Lung (tissue), 12 donors: ENCODE data around the gene SLC24A1. TPM values are rescaled to one million over a fixed set of nuclear protein-coding genes. Genes with fewer than 3 reads are reported as not detected.

Source experiments
- ATAC-seq: fragments of 200-7000 bp; cut with Tn5 transposase; one replicate; pipeline ENCODE4 v1.9.1; 2020; ENCODE audit warnings: moderate number of reproducible peaks; ENCODE audit not compliant: insufficient read depth, low FRiP score
- DNase-seq, 3 donors: peaks; one replicate each; pipeline ENCODE4 v3.0.0-alpha.2; 2013 to 2017
- H3K27ac ChIP-seq, 2 donors: one replicate each; pipeline ENCODE4 v1.5.1; 2013; ENCODE audit warnings: mild to moderate bottlenecking in 2 of 2, moderate library complexity in 2 of 2, control low read depth in 1 of 2, inconsistent platforms in 1 of 2, low read depth in 1 of 2, low read length in 1 of 2
- H3K27me3 ChIP-seq, 3 donors: one replicate each; pipeline ENCODE4 v1.5.1; 2013; ENCODE audit warnings: low read length in 2 of 3; ENCODE audit not compliant: control insufficient read depth in 3 of 3, insufficient read depth in 3 of 3
- H3K36me3 ChIP-seq, 4 donors: one replicate each; pipeline ENCODE4 v1.5.1; 2013; ENCODE audit warnings: low read length in 4 of 4, mild to moderate bottlenecking in 1 of 4, moderate library complexity in 1 of 4; ENCODE audit not compliant: control insufficient read depth in 4 of 4, insufficient read depth in 4 of 4
- H3K4me1 ChIP-seq, 5 donors: one replicate each; pipeline ENCODE4 v1.5.1; 2013; ENCODE audit warnings: low read length in 5 of 5, mild to moderate bottlenecking in 2 of 5, moderate library complexity in 1 of 5; ENCODE audit not compliant: control insufficient read depth in 5 of 5, insufficient read depth in 5 of 5
- H3K4me3 ChIP-seq: one replicate; pipeline ENCODE4 v1.5.1; 2013; ENCODE audit warnings: mild to moderate bottlenecking, control low read depth, moderate library complexity
- H3K9ac ChIP-seq, 2 donors: one replicate each; pipeline ENCODE4 v1.5.1; 2013; ENCODE audit warnings: low read length in 2 of 2, control low read depth in 1 of 2; ENCODE audit not compliant: insufficient read depth in 1 of 2
- H3K9me3 ChIP-seq, 4 donors: one replicate each; pipeline ENCODE4 v1.5.1; 2013; ENCODE audit warnings: low read length in 3 of 4, mild to moderate bottlenecking in 1 of 4, moderate library complexity in 1 of 4; ENCODE audit not compliant: control insufficient read depth in 4 of 4, insufficient read depth in 3 of 4
- WGBS, 2 donors: extraction: QIAGEN DNeasy Blood & Tissue Kit; methylation state at CpG; one replicate each; pipeline ENCODE4 v1.1.7; 2013; 5-methylcytosine and 5-hydroxymethylcytosine counted together
- polyA plus RNA-seq, 2 donors: library from polyadenylated mRNA; stranded (reverse); fragments of 200-250 nt; gene quantifications; one replicate each; pipeline ENCODE4 v1.2.1, GENCODE V29; 2013
- total RNA-seq, 2 donors: library from RNA; depleted of rRNA in 1 of 2; stranded (reverse); fragments of >200 nt in 1 of 2; gene quantifications; one replicate each; pipeline ENCODE4 v1.2.1, GENCODE V29; 2014 to 2021
- TF ChIP-seq, protein P1 (sequence below): IDR thresholded peaks from 2 replicates; pipeline ENCODE4 v1.5.1; 2012; ENCODE audit warnings: mild to moderate bottlenecking; ENCODE audit errors: control extremely low read depth, extremely low read depth
- donor health status: control.
- donor health status: control.
- donor health status: Bipolar disorder and iron deficiency.
- donor health status: healthy.
- donor health status: DM: yes; HTN: yes; CAD: no.

SLC24A1 gene
- total and polyA plus RNA-seq, 4 donors: 4.0 to 12.6 (median 7.8) TPM

DNA sequence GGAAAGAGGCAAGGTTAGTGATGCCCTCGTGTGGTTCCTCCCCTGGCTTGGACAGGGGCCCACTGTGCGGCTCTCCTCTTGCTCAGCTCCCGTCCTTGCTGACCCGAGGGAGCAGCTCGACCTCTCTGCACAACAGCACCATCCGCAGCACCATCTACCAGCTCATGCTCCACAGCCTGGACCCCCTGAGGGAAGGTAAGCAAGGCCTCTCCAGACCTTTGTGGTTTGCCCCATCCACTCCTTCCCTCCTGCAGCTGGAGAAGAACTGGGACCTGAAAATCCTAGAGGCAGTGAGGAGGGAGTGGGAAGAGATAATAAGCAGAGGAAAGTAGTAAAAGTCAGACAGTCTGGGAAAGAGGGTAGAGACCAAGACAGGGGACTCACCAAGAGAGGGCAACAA lies 17.8 kb downstream of the SLC24A1 start:
- H3K9ac ChIP-seq: no peak overlapping the region
- 78 to 92% methylated on average over 6 of the region's 6 CpGs for WGBS, 2 donors
- H3K36me3 ChIP-seq: no peaks in the 10 kb centered on the region
- TF ChIP-seq, protein P1, sequence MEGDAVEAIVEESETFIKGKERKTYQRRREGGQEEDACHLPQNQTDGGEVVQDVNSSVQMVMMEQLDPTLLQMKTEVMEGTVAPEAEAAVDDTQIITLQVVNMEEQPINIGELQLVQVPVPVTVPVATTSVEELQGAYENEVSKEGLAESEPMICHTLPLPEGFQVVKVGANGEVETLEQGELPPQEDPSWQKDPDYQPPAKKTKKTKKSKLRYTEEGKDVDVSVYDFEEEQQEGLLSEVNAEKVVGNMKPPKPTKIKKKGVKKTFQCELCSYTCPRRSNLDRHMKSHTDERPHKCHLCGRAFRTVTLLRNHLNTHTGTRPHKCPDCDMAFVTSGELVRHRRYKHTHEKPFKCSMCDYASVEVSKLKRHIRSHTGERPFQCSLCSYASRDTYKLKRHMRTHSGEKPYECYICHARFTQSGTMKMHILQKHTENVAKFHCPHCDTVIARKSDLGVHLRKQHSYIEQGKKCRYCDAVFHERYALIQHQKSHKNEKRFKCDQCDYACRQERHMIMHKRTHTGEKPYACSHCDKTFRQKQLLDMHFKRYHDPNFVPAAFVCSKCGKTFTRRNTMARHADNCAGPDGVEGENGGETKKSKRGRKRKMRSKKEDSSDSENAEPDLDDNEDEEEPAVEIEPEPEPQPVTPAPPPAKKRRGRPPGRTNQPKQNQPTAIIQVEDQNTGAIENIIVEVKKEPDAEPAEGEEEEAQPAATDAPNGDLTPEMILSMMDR: no peak
- DNase-seq (no peak), ATAC-seq (no peak)
- no peaks in the 10 kb centered on the region for H3K9me3 ChIP-seq
- no peak overlapping the region for H3K27ac ChIP-seq
- H3K27me3 ChIP-seq: no peaks in the 10 kb centered on the region
- peaks cover 0 to 20% (median 9%) of the 10 kb centered on the region in 5 donors for H3K4me1 ChIP-seq
- H3K4me3 ChIP-seq: no peak overlapping the region

GRCh38 chr15:65641768-65642475 lies 20.2 kb downstream of the SLC24A1 start:
- Histone ChIP-seq H3K4me3 (no peak overlapping the region), H3K4me1 (peaks cover 0 to 17% (median 9%) of the 10 kb centered on the region in 5 donors), H3K9me3 (no peaks in the 10 kb centered on the region), H3K27ac (peak overlapping the region in 1 of 2 donors; percentile 26), H3K9ac (no peak overlapping the region), H3K27me3 (no peaks in the 10 kb centered on the region), H3K36me3 (peaks cover 0 to 2% (median 0%) of the 10 kb centered on the region in 4 donors)
- ATAC-seq (no peak), DNase-seq (peak; percentile 64 to 67 (median 66))
- TF ChIP-seq, protein P1: no peak
- WGBS, 2 donors: 52 to 73% methylated on average over 6 of the region's 6 CpGs

GRCh38 chr15:65642594-65642993 lies 20.9 kb downstream of the SLC24A1 start:
- Histone ChIP-seq H3K27me3 (no peaks in the 10 kb centered on the region), H3K9me3 (no peaks in the 10 kb centered on the region), H3K9ac (no peak overlapping the region), H3K27ac (no peak overlapping the region), H3K4me1 (peaks cover 0 to 17% (median 9%) of the 10 kb centered on the region in 5 donors), H3K36me3 (peaks cover 0 to 5% (median 0%) of the 10 kb centered on the region in 4 donors), H3K4me3 (no peak overlapping the region)
- TF ChIP-seq, protein P1: no peak
- DNase-seq (no peak), ATAC-seq (no peak)
- 72 to 84% methylated on average over 6 of the region's 6 CpGs for WGBS, 2 donors
